HepG2 (cell line): ENCODE measurements around the gene CHML. TPM values are rescaled to one million over a fixed set of nuclear protein-coding genes. Genes with fewer than 3 reads are reported as not detected.

Source experiments
- AGO1 ChIP-seq: fragments of 200-400 bp; formaldehyde crosslinking; IDR thresholded peaks from 2 replicates; pipeline ENCODE4 v1.6.1; 2017; ENCODE audit warnings: mild to moderate bottlenecking, low read depth, low read length, moderate library complexity; ENCODE audit not compliant: poor library complexity, severe bottlenecking
- ATF7 ChIP-seq, 2 experiments: fragments of 450-650 bp in 1 of 2; sonication (generic) in 1 of 2; formaldehyde crosslinking in 1 of 2; IDR thresholded peaks; 2 replicates each; pipeline versions ENCODE4 v1.4.0 to v1.6.1; 2016 to 2020; ENCODE audit warnings: antibody characterized with exemption in 1 of 2, mild to moderate bottlenecking in 1 of 2, missing genetic modification reagents in 1 of 2
- CBX5 ChIP-seq: sonication (generic); formaldehyde crosslinking; IDR thresholded peaks from 2 replicates; pipeline ENCODE4 v1.4.0; 2020; ENCODE audit warnings: missing genetic modification reagents, borderline replicate concordance
- CHCHD3 ChIP-seq: sonication (generic); formaldehyde crosslinking; IDR thresholded peaks from 2 replicates; pipeline ENCODE4 v1.8.0; 2022; ENCODE audit warnings: mild to moderate bottlenecking, missing genetic modification reagents, moderate library complexity
- ELF3 ChIP-seq: IDR thresholded peaks from 2 replicates; pipeline ENCODE4 v1.6.1; 2016; ENCODE audit warnings: missing genetic modification reagents, missing compliant biosample characterization
- FIP1L1 ChIP-seq: fragments of 200-400 bp; formaldehyde crosslinking; IDR thresholded peaks from 2 replicates; pipeline ENCODE4 v1.6.1; 2018; ENCODE audit warnings: low read depth, mild to moderate bottlenecking, low read length, moderate library complexity, borderline replicate concordance; ENCODE audit not compliant: insufficient read depth
- NCOA2 ChIP-seq: sonication (generic); formaldehyde crosslinking; IDR thresholded peaks from 2 replicates; pipeline ENCODE4 v1.8.0; 2022; ENCODE audit warnings: inconsistent platforms
- RAD51 ChIP-seq: fragments of 450-650 bp; IDR thresholded peaks from 2 replicates; pipeline ENCODE4 v1.6.1; 2016; ENCODE audit warnings: borderline replicate concordance
- SAP130 ChIP-seq: IDR thresholded peaks from 2 replicates; pipeline ENCODE4 v1.6.1; 2016; ENCODE audit warnings: low read depth
- THYN1 ChIP-seq: sonication (generic); formaldehyde crosslinking; IDR thresholded peaks from 2 replicates; pipeline ENCODE4 v1.8.1; 2023; ENCODE audit warnings: low read depth, mild to moderate bottlenecking, moderate library complexity, missing genetic modification reagents, borderline replicate concordance
- ZMAT3 ChIP-seq: sonication (generic); formaldehyde crosslinking; conservative IDR thresholded peaks from 2 replicates; pipeline ENCODE4 v1.7.0; 2021; ENCODE audit warnings: missing genetic modification reagents
- ZNF383 ChIP-seq: sonication (generic); formaldehyde crosslinking; IDR thresholded peaks from 2 replicates; pipeline ENCODE4 v1.4.0; 2020; ENCODE audit warnings: missing genetic modification reagents, mild to moderate bottlenecking, borderline replicate concordance
- ZNF558 ChIP-seq: sonication (generic); formaldehyde crosslinking; IDR thresholded peaks from 2 replicates; pipeline ENCODE4 v1.9.0; 2022; ENCODE audit warnings: mild to moderate bottlenecking, missing genetic modification reagents, borderline replicate concordance
- ZNF782 ChIP-seq: sonication (generic); formaldehyde crosslinking; IDR thresholded peaks from 2 replicates; pipeline ENCODE4 v1.4.0; 2020; ENCODE audit warnings: missing genetic modification reagents, mild to moderate bottlenecking, borderline replicate concordance
- polyA plus RNA-seq, 8 experiments: library from polyadenylated mRNA; depleted of rRNA in 3 of 8; stranded (reverse) in 7 of 8; unstranded in 1 of 8; fragments of >200 nt; fragmentation: Illumina TruSeq in 4 of 8; extraction: Trizol in 4 of 8; gene quantifications; 2 replicates each; pipeline versions ENCODE4 v1.2.1 to v1.2.3, GENCODE V29; 2011 to 2016; ENCODE audit warnings: low read depth in 4 of 8, missing spikeins in 1 of 8, mixed read lengths in 1 of 8; ENCODE audit not compliant: insufficient read depth in 1 of 8
- total RNA-seq, 5 experiments: library from RNA; depleted of rRNA; stranded (reverse); fragments of >200 nt; fragmentation: Illumina TruSeq; extraction: Trizol; gene quantifications; 2 replicates each; pipeline ENCODE4 v1.2.3, GENCODE V29; 2016; ENCODE audit warnings: low read depth in 1 of 5
- TF ChIP-seq, protein P1 (sequence below), 2 experiments: IDR thresholded peaks; 2 replicates each; pipeline ENCODE4 v1.6.1; 2011 to 2012; ENCODE audit warnings: low read length in 2 of 2, borderline replicate concordance in 1 of 2, low read depth in 1 of 2, mild to moderate bottlenecking in 1 of 2, moderate library complexity in 1 of 2
- TF ChIP-seq, protein P2 (sequence below): sonication (generic); formaldehyde crosslinking; conservative IDR thresholded peaks from 2 replicates; pipeline ENCODE4 v1.4.0; 2020; ENCODE audit warnings: missing genetic modification reagents
- TF ChIP-seq, protein P3 (sequence below): sonication (generic); formaldehyde crosslinking; IDR thresholded peaks from 2 replicates; pipeline ENCODE4; 2020; ENCODE audit warnings: missing genetic modification reagents, mild to moderate bottlenecking, borderline replicate concordance
- TF ChIP-seq, protein P4 (sequence below): sonication (generic); formaldehyde crosslinking; IDR thresholded peaks from 2 replicates; pipeline ENCODE4 v1.8.1; 2022; ENCODE audit warnings: low read depth, mild to moderate bottlenecking, missing genetic modification reagents

CHML gene
- total and polyA plus RNA-seq, 2 of the 13 experiments (the other 11 are each of a cell fraction or from before 2014, with no cell fraction given): 5.2 to 16.7 TPM

DNA sequence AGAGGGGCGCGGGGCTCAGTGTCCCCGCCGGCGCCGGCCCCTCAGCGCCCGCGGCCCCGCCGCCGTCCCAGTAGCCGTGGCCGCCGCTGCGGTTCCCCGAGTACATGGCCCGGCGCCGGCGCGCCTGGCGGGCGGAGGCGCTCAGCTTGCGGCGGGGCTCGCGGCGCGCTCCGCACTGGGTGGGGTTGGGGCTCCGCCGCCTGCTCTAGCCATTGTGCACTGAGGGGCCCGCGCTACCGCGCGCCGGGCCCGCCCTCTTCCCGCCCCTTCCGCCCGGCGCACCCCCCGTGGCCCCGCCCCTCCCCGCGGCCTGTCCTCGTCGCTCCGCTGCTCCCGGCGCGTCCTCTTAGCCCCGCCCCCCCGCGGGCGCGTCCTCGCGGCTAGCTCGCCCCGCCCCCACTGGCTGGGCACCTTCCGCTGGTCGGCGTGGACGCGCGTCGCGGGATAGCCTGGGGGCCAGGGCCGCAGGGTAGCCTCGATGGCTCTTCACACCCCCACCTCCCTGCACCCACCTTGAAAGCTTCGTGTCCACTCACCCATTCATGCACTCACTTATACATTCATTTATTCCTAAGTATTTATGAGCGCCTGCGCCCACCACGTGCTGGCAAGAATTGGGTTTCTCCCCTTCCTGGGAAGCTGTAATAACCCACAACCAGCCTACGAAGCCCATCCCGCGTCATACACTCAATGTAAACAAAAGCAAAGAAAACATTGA, at the start of gene CHML, which contains the start of gene OPN3 (continued):
- no peak for TF ChIP-seq CHCHD3 (CRISPR knock-in tag)
- TF ChIP-seq ATF7 (IDR thresholded peaks at IDR 0.05): no peak
- TF ChIP-seq ATF7 (CRISPR knock-in tag; IDR thresholded peaks at IDR 0.05): no peak
- no peak for TF ChIP-seq THYN1 (CRISPR knock-in tag)
- peak; percentile 45 for TF ChIP-seq SAP130 (CRISPR knock-in tag)
- no peak for TF ChIP-seq CBX5
- TF ChIP-seq, protein P1, sequence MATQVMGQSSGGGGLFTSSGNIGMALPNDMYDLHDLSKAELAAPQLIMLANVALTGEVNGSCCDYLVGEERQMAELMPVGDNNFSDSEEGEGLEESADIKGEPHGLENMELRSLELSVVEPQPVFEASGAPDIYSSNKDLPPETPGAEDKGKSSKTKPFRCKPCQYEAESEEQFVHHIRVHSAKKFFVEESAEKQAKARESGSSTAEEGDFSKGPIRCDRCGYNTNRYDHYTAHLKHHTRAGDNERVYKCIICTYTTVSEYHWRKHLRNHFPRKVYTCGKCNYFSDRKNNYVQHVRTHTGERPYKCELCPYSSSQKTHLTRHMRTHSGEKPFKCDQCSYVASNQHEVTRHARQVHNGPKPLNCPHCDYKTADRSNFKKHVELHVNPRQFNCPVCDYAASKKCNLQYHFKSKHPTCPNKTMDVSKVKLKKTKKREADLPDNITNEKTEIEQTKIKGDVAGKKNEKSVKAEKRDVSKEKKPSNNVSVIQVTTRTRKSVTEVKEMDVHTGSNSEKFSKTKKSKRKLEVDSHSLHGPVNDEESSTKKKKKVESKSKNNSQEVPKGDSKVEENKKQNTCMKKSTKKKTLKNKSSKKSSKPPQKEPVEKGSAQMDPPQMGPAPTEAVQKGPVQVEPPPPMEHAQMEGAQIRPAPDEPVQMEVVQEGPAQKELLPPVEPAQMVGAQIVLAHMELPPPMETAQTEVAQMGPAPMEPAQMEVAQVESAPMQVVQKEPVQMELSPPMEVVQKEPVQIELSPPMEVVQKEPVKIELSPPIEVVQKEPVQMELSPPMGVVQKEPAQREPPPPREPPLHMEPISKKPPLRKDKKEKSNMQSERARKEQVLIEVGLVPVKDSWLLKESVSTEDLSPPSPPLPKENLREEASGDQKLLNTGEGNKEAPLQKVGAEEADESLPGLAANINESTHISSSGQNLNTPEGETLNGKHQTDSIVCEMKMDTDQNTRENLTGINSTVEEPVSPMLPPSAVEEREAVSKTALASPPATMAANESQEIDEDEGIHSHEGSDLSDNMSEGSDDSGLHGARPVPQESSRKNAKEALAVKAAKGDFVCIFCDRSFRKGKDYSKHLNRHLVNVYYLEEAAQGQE (IDR thresholded peaks at IDR 0.05; ENCODE audit: borderline replicate concordance in 1 of 2, low read depth in 1 of 2, low read length in 2 of 2): no peak; a peak in 1 of 4 replicates
- TF ChIP-seq, protein P2, sequence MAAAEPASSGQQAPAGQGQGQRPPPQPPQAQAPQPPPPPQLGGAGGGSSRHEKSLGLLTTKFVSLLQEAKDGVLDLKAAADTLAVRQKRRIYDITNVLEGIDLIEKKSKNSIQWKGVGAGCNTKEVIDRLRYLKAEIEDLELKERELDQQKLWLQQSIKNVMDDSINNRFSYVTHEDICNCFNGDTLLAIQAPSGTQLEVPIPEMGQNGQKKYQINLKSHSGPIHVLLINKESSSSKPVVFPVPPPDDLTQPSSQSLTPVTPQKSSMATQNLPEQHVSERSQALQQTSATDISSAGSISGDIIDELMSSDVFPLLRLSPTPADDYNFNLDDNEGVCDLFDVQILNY (CRISPR knock-in tag): no peak
- TF ChIP-seq NCOA2 (CRISPR knock-in tag): no peak; the same call in 1 of the 2 replicates
- peak; percentile 76; the same call in 1 of the 2 replicates for TF ChIP-seq ZNF558
- no peak for TF ChIP-seq ZNF383 (CRISPR knock-in tag)
- TF ChIP-seq RAD51: no peak
- no peak for TF ChIP-seq ELF3 (CRISPR knock-in tag)
- TF ChIP-seq, protein P3, sequence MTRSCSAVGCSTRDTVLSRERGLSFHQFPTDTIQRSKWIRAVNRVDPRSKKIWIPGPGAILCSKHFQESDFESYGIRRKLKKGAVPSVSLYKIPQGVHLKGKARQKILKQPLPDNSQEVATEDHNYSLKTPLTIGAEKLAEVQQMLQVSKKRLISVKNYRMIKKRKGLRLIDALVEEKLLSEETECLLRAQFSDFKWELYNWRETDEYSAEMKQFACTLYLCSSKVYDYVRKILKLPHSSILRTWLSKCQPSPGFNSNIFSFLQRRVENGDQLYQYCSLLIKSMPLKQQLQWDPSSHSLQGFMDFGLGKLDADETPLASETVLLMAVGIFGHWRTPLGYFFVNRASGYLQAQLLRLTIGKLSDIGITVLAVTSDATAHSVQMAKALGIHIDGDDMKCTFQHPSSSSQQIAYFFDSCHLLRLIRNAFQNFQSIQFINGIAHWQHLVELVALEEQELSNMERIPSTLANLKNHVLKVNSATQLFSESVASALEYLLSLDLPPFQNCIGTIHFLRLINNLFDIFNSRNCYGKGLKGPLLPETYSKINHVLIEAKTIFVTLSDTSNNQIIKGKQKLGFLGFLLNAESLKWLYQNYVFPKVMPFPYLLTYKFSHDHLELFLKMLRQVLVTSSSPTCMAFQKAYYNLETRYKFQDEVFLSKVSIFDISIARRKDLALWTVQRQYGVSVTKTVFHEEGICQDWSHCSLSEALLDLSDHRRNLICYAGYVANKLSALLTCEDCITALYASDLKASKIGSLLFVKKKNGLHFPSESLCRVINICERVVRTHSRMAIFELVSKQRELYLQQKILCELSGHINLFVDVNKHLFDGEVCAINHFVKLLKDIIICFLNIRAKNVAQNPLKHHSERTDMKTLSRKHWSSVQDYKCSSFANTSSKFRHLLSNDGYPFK (CRISPR knock-in tag): no peak
- TF ChIP-seq, protein P4, sequence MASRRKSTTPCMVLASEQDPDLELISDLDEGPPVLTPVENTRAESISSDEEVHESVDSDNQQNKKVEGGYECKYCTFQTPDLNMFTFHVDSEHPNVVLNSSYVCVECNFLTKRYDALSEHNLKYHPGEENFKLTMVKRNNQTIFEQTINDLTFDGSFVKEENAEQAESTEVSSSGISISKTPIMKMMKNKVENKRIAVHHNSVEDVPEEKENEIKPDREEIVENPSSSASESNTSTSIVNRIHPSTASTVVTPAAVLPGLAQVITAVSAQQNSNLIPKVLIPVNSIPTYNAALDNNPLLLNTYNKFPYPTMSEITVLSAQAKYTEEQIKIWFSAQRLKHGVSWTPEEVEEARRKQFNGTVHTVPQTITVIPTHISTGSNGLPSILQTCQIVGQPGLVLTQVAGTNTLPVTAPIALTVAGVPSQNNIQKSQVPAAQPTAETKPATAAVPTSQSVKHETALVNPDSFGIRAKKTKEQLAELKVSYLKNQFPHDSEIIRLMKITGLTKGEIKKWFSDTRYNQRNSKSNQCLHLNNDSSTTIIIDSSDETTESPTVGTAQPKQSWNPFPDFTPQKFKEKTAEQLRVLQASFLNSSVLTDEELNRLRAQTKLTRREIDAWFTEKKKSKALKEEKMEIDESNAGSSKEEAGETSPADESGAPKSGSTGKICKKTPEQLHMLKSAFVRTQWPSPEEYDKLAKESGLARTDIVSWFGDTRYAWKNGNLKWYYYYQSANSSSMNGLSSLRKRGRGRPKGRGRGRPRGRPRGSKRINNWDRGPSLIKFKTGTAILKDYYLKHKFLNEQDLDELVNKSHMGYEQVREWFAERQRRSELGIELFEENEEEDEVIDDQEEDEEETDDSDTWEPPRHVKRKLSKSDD (CRISPR knock-in tag): peak; percentile 67
- no peak for TF ChIP-seq ZNF782 (CRISPR knock-in tag)
- TF ChIP-seq AGO1: no peak
- TF ChIP-seq ZMAT3: no peak
- TF ChIP-seq FIP1L1: no peak
